Gastrocnemius medialis (tissue), 4 donors: ENCODE measurements around the gene CALU.

Experiments
- CTCF ChIP-seq, 5 experiments: fragments of 450-650 bp in 3 of 5; fragments of 200-600 bp in 2 of 5; sonication (generic) in 2 of 5; IDR thresholded peaks in 4 of 5; conservative IDR thresholded peaks in 1 of 5; 1 replicate in 4 of 5; 2 replicates in 1 of 5; pipeline ENCODE4 v1.5.1; 2016 to 2019; ENCODE audit warnings: antibody characterized with exemption in 5 of 5, mild to moderate bottlenecking in 3 of 5, moderate library complexity in 3 of 5
- POLR2A ChIP-seq, 2 donors: fragments of 450-650 bp; IDR thresholded peaks; one replicate each; pipeline ENCODE4 v1.6.1; 2017; ENCODE audit warnings: antibody characterized with exemption in 2 of 2, mild to moderate bottlenecking in 2 of 2, moderate library complexity in 2 of 2

- TF ChIP-seq POLR2A (IDR thresholded peaks at IDR 0.05), result no peak
- no peak for TF ChIP-seq CTCF (IDR thresholded peaks at IDR 0.05 in 4 of 5, conservative IDR thresholded peaks at IDR 0.05 in 1 of 5)
Measured at GRCh38 chr7:128708824-128709223, 30.3 kb upstream of the CALU start.
